DMS53 (cell line): ENCODE results near the gene YIPF3.
"Not testable (repeated sequence)": the region's sequence is repeated elsewhere in the genome, so short reads cannot be mapped to it uniquely, and the experiment has no call there.

ENCODE experiments used
- DNase-seq: peaks from one replicate; lab custom pipeline; 2025; lab: John Stamatoyannopoulos, UW

The YIPF3 gene

GRCh38 chr6:43516697-43517504, at the start of gene YIPF3, which contains the start of gene POLR1C:
TSS of gene YIPF3 (minus strand) at chr6:43516926. CDS start at chr6:43516807, 119 bp downstream.
TSS of gene POLR1C (plus strand) at chr6:43517089. CDS start at chr6:43517110, 21 bp downstream.
- DNase-seq: peak; percentile 99

DNA sequence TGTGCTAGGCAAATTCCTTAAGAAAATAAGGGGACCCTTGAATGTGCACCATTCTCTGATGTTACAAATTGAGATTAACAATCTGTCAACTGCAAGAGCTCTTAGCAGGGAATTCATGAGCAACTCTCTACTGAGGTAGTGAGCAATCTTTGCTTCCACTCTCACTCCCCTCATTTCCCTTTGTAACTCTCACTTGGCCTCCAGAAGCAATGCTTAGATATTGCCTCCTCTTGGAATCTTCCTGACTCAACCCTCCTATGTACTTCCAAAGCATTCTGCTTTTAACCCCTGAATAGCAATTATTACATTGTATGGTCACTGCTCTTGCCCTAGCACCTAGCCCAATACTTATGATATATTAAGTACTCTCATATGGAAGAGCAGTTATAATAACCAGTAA, 42.6 kb upstream of the YIPF3 start:
- no peak for DNase-seq

GRCh38 chr6:43557620-43558019, 40.9 kb upstream of the YIPF3 start:
- DNase-seq: not testable (repeated sequence)

DNA sequence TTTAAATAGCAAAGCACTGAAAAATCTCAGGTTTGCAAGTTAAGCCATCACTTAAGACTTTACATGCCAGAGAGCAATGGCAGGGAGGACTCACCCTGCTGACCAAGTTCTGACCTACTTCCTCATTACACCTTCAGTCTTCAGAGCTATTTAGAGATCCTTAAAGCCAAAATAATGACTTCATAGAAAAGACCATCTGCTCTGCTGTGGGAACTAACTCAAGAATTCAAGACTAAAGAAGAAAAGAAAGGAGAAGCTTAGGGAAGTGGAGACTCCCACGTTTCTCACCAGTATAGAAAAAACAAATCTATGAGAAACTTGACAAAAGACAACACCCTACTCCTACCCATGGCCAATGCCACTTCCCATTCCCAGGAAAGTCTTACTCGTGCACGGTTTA, 30.5 kb upstream of the YIPF3 start:
- DNase-seq: no peak

DNA sequence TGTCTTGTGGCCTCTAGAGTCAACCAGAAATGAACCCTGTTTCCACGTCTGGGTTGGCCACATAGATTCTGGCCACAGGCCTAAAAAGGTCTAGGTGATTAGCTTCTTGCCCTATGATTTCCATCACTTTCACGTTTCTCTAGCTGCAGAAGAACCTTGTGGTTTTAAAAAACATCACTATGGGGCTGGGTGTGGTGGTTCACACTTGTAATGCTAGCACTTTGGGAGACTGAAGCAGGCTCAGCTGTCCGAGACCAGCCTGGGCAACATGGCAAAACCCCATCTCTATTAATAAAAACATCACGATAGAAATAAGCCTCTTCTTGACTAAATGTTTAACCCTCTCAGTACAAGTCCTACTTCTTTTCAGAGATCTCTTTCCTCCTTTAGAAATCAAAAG, 27.7 kb upstream of the YIPF3 start:
- no peak for DNase-seq

DNA sequence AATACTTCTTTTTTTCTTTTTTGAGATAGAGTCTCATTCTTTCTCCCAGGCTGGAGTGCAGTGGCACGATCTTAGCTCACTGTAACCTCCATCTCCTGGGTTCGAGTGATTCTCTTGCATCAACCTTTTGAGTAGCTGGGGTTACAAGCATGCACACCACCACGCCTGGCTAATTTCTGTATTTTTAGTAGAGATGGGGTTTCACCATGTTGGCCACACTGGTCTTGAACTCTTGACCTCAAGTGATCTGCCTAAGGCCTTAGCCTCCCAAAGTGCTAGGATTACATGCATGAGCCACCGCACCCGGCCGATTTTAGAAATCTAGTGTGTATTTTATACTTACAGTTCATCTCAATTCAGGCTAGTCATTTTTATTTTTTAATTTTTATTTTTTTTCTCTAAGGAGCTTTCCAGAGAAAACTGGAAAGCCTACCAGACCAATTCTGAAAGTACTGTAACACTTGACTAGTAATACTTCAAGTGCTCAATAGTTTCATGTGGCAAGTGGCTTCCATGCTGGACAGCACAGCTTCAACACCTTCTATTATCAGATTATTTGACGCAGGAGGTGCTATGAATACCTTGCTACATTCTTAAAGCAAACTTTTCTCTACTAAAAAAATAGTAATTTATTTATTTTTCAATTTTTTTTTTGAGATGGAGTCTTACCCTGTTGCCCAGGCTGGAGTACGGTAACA, 25.2 kb upstream of the YIPF3 start:
- no peak for DNase-seq

- no peak for DNase-seq
Measured at GRCh38 chr6:43540507-43540906, 23.8 kb upstream of the YIPF3 start.

- DNase-seq: not testable (repeated sequence)
Measured at GRCh38 chr6:43539409-43539808, 22.7 kb upstream of the YIPF3 start.

DNA sequence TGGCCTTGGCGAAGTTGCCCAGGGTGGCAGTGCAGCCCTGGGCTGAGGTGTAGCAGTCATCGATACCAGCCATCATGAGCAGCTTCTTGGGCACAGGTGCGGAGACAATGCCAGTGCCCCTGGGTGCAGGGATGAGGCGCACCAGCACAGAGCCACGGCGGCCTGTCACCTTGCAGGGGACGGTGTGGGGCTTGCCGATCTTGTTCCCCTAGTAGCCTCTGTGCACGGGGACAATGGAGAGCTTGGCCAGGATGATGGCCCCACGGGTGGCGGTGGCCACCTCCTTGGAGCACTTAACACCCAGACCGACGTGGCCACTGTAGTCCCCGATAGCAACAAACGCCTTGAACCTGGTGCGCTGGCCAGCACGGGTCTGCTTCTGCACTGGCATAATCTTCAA, 22.3 kb upstream of the YIPF3 start:
- DNase-seq: not testable (repeated sequence)

- DNase-seq: no peak
Measured at GRCh38 chr6:43532201-43532600, 15.5 kb upstream of the YIPF3 start.

DNA sequence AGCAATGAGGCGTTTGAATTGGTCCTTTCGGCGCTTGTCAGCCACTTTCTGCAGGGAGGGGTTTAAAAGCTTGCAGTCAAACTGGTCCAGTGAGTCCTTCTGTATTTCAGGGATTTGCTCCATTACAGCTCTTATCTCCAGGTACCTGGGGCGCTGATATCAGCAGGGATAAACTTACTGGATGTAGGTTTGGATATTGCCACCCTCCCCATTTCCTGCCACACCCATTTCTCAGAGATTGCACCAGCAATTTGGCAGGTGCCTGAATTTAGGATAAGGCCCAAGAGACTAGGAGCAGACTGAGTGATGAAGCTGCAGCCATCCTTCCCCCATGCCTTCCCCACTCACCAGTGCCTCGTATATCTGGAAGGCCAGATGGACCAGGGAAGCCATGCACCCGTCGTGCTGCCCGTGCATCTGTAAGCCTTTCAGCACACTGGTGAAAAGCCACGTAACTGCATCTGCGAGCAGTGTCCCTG, 7.8 kb upstream of the YIPF3 start:
- DNase-seq: no peak

DNA sequence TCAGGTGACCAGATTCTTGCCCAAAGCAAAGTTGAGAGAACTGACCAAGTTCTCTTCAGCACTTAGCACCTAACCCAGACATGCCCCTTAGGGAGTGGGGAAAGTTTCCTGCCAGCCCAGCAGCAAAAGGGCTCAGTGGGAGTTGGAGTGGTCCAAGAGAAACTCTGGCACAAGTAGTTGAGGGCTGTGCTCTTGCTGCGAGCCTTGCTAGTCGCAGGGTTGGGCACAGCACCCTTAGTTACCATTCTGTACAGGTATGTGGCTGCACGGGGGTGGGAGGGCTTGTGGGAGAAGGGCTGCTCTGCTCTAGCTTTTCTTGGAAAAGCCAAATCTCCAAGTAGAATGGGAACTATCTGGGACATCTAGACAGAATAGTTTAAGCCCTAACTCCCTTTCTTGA, 6.6 kb upstream of the YIPF3 start:
- DNase-seq: no peak

DNA sequence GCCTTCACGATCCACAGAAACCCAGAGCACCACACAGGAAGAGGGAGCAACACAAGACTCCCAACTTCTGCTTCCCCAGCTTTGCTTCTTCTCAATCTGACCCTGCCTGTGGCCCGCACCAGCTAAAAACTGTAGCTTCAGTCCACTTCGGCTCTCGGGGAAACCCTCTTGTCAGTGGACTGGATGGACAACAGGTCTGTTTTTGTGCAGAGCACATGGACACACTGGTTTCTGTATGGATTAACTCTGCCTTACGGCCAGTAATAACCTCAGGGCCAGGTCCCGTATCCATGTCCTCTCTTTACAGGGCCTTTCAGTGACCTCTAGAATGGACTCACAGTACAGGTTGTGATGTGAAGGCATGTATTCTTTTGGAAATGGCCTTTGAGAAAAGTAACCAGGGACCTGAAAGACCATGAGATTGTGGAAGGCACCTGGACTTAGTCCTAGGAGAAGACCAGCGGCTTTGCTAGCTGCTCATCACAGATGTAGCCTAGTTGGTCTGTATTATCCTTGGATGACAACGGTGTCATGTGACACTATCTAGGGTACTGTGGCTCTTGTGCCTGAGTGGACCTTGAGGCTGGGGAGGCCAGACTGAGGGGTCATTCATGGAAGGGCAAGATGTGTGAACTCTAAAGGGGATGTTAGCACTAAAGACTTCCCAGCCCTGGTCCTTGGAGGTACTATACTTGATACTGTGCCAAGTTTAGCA, 6.0 kb upstream of the YIPF3 start:
- DNase-seq: no peak

DNA sequence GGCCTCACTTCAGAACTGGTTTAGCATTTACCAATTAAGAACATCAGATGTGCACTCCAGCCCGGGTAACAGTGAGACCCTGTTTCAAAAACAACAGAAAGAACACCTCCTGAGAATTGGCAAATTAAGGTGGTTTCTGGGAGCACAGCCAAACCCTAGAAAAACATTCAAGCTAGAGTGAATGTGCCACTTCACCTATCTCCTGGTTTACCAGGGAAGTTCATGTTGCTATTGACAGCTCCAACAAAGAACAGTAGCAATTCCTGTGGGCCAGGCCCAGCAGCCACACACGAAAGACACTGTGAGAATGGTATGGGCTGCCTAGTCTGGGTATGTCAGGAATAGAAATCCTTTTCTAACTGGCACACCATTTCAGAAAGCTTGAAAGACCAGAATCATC, 5.1 kb upstream of the YIPF3 start:
- no peak for DNase-seq

- no peak for DNase-seq
Measured at GRCh38 chr6:43520097-43520496, 3.4 kb upstream of the YIPF3 start.

DNA sequence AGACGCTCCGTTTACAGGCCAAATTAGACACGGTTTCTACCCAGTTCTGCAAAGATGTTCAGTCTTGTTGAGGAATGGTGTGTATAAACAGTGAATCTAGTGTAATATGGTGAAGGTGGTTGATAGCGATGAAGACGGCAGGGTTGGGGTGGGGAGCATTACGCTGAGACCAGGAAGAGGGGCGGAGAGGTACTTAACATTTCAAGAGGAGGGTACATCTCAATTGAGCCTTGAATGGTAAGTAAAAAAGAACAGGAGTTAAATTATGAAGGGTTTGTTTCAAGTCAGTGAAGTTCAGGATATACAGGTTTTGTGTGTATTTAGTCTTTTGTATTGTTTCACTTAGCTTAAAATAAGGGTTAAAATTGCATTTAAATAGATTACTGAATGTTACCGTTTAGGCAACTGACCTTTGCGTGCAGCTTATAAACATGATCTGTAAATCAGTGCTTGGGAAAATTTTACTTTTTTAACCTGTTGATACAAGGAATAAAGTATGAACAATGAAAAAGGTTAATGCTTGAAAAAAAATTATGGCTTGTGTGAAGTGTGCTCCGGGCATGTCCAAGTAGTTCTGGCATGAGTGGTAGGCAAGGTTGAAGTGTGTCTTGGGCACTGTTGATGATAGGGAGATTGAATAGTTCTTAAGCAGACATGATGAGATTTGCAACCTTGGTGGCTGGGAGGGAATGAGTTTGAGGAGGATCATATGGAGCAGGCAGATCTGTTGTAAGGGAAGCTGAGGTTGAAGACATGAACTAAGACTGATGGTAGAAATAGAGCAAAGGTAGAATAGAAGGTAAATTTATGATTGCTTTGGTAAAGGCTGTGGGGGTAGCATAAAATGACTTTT, 1.0 kb upstream of the YIPF3 start:
- DNase-seq: peak; percentile 51

- no peak for DNase-seq
Measured at GRCh38 chr6:43516367-43516696, 394 bp downstream of the YIPF3 start.

- peak; percentile 43 for DNase-seq
Measured at GRCh38 chr6:43515808-43516207, 918 bp downstream of the YIPF3 start.

DNA sequence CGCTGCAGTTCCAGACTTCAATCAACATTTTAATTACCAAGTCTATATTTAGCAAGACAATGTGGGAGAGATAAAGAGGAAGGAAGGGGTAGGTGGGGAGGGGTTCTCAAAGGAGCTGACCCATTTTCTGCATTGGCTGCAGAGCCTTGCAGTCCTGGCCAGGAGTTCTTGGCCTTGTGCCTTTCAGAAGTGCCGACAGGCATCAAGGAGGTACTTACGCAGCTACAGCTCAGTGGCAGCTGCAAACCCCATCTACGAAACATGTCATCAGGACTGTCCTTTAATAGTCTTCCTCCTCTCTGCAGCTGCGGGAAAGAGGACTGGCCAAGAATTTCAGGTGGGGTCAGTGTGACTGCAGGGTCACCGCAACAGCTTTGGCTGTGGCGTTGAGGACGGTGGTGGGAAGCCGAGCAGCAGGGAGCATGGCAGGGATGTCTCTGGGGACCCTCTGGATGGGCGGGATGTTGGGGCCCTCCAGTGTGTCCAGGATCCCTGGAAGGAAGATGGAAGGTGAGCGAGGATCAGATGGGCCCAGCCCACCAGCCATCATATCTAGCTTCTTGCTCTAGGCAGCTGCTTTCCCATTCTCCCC, 4.8 kb downstream of the YIPF3 start:
- DNase-seq: no peak

- DNase-seq: peak; percentile 87
Measured at GRCh38 chr6:43510827-43511163, 5.9 kb downstream of the YIPF3 start.
